Naive thymus-derived CD4-positive, alpha-beta T cell (primary cell): ENCODE results near the gene TDRD7. TPM values are rescaled to one million over a fixed set of nuclear protein-coding genes. Genes with fewer than 3 reads are reported as not detected.
A peak's percentile ranks its signal among the peaks of the same experiment; 100 is the strongest.
"Not testable (repeated sequence)": the region's sequence is repeated elsewhere in the genome, so short reads cannot be mapped to it uniquely, and the experiment has no call there.

ENCODE experiments used
- ATAC-seq: fragments of 150-1000 bp; cut with Tn5 transposase; 2 replicates; pipeline ENCODE4 v1.10.0; 2021; ENCODE audit warnings: mild to moderate bottlenecking, moderate library complexity
- CTCF ChIA-PET: fragments of 350-600 bp; sonication (Branson Sonifier 250); formaldehyde crosslinking; loops from one replicate; lab custom pipeline; 2021; ENCODE audit warnings: antibody characterized with exemption; lab: Charles Lee
- POLR2A ChIA-PET: fragments of 350-600 bp; sonication (Branson Sonifier 250); formaldehyde crosslinking; loops from one replicate; lab custom pipeline; 2021; ENCODE audit warnings: antibody characterized with exemption, inconsistent platforms; lab: Charles Lee
- DNase-seq, 9 donors: peaks; one replicate each; pipeline versions ENCODE4 v3.0.0 to v3.0.0-alpha.2; 2020 to 2022; ENCODE audit warnings: mixed read lengths in 1 of 9
- H3K27ac ChIP-seq: one replicate; pipeline ENCODE4 v1.7.0; 2013; ENCODE audit warnings: mild to moderate bottlenecking, low read depth, low read length, moderate library complexity
- H3K27me3 ChIP-seq, 2 donors: one replicate each; pipeline ENCODE4 v1.7.0; 2013; ENCODE audit warnings: low read length in 2 of 2, mild to moderate bottlenecking in 2 of 2, moderate library complexity in 2 of 2; ENCODE audit not compliant: control insufficient read depth in 2 of 2, insufficient read depth in 2 of 2
- H3K36me3 ChIP-seq, 3 experiments: 1 replicate in 2 of 3; 2 replicates in 1 of 3; pipeline ENCODE4 v1.7.0; 2013; ENCODE audit warnings: low read length in 3 of 3, mild to moderate bottlenecking in 3 of 3, moderate library complexity in 1 of 3; ENCODE audit not compliant: insufficient read depth in 3 of 3, control insufficient read depth in 2 of 3
- H3K4me1 ChIP-seq, 2 donors: one replicate each; pipeline ENCODE4 v1.7.0; 2013; ENCODE audit warnings: low read length in 2 of 2, mild to moderate bottlenecking in 2 of 2, moderate library complexity in 1 of 2; ENCODE audit not compliant: control insufficient read depth in 2 of 2, insufficient read depth in 2 of 2
- H3K4me3 ChIP-seq: 2 replicates; pipeline ENCODE4 v1.7.0; 2013; ENCODE audit warnings: mild to moderate bottlenecking, low read length
- H3K9me3 ChIP-seq, 3 experiments: 1 replicate in 2 of 3; 2 replicates in 1 of 3; pipeline ENCODE4 v1.7.0; 2013; ENCODE audit warnings: low read length in 3 of 3; ENCODE audit not compliant: control insufficient read depth in 2 of 3
- H3K27ac Mint-ChIP-seq, 9 donors: one replicate each; pipeline ENCODE4 v1.8.0; 2020 to 2022; ENCODE audit warnings: mixed read lengths in 9 of 9, mild to moderate bottlenecking in 8 of 9, moderate library complexity in 5 of 9, inconsistent platforms in 2 of 9
- H3K27me3 Mint-ChIP-seq, 5 donors: one replicate each; pipeline ENCODE4 v1.8.0; 2021 to 2022; ENCODE audit warnings: mixed read lengths in 5 of 5, mild to moderate bottlenecking in 1 of 5
- H3K36me3 Mint-ChIP-seq, 5 donors: one replicate each; pipeline ENCODE4 v1.8.0; 2020 to 2022; ENCODE audit warnings: mixed read lengths in 5 of 5, mild to moderate bottlenecking in 3 of 5, inconsistent platforms in 1 of 5
- H3K4me1 Mint-ChIP-seq, 7 donors: one replicate each; pipeline ENCODE4 v1.8.0; 2020 to 2022; ENCODE audit warnings: mixed read lengths in 7 of 7, mild to moderate bottlenecking in 3 of 7, inconsistent platforms in 1 of 7
- H3K4me3 Mint-ChIP-seq, 10 donors: one replicate each; pipeline ENCODE4 v1.8.0; 2020 to 2022; ENCODE audit warnings: mild to moderate bottlenecking in 10 of 10, mixed read lengths in 10 of 10, moderate library complexity in 6 of 10, inconsistent platforms in 2 of 10
- H3K9me3 Mint-ChIP-seq, 11 donors: one replicate each; pipeline ENCODE4 v1.8.0; 2020 to 2022; ENCODE audit warnings: mixed read lengths in 11 of 11, mild to moderate bottlenecking in 4 of 11, inconsistent platforms in 1 of 11, moderate library complexity in 1 of 11
- intact Hi-C, 2 donors: fragments of 100-400 bp; cut with micrococcal nuclease; formaldehyde crosslinking; loops; one replicate each; pipeline ENCODE4 v1.15.1; 2023
- polyA plus RNA-seq, 2 donors: library from polyadenylated mRNA; unstranded; fragments of 300-500 nt; fragmentation: Illumina TruSeq; gene quantifications; one replicate each; pipeline ENCODE4 v1.2.3, GENCODE V29; 2021
- total RNA-seq, 6 experiments: library from RNA in 5 of 6; stranded (reverse) in 5 of 6; gene quantifications; 1 replicate in 5 of 6; 2 replicates in 1 of 6; pipeline ENCODE4 v1.2.3 and lab custom pipeline; 2021 to 2026

Gene TDRD7
- total and polyA plus RNA-seq, 7 experiments from 2014 or later = 2.2 to 15.0 (median 9.0) TPM

DNA sequence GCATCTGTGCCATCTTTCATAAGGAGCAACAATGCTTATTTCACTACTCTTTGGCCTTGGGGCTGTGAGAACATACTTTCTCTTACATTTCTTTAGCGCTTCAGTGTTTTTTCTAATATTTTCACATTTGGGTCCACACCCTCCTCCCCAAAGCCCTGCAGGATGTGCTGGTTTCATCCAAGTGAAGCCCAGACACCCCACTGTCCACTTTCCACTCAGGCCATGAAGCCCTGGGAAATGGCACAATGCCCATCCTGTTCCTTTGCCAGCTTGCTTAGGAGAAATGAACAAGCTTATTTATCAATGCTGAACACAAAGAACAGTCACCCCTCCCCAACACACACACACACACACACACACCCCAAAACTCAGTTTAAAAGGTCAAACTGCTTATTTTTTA, 72.2 kb downstream of the TDRD7 start:
- Mint-ChIP-seq H3K4me1 (peaks cover 0 to 5% (median 0%) of the 10 kb centered on the region in 7 donors), H3K27ac (no peak overlapping the region), H3K4me3 (no peak overlapping the region), H3K27me3 (no peaks in the 10 kb centered on the region), H3K9me3 (peaks cover 0 to 30% (median 10%) of the 10 kb centered on the region in 11 donors), H3K36me3 (peaks cover 36 to 92% (median 90%) of the 10 kb centered on the region in 5 donors)
- ChIA-PET POLR2A (no interaction called here), CTCF (no interaction called here)
- no peaks in the 10 kb centered on the region for H3K27me3 ChIP-seq
- peaks cover 0 to 67% (median 4%) of the 10 kb centered on the region in 3 experiments for H3K36me3 ChIP-seq
- intact Hi-C loops = no loop called here
- no peak overlapping the region for H3K4me3 ChIP-seq
- H3K27ac ChIP-seq = no peak overlapping the region
- peaks cover 0 to 8% (median 0%) of the 10 kb centered on the region in 3 experiments for H3K9me3 ChIP-seq
- DNase-seq (no peak), ATAC-seq (no peak)
- no peaks in the 10 kb centered on the region for H3K4me1 ChIP-seq

DNA sequence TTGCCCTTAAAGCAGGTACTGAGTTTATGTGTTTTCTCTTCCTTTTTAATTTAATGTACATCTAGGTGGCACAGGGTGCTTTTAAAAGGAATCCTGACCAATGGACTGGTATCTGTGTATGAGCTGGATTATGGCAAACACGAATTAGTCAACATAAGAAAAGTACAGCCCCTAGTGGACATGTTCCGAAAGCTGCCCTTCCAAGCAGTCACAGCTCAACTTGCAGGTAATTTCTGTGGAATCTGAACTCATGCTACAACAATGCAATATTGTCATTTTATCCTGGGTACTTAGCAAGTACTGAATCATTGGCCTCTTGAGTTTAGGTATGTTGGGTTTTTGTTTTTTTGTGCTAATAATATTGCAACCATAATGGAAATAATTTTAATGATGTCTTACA, 75.2 kb downstream of the TDRD7 start:
- CTCF ChIA-PET = no interaction called here

DNA sequence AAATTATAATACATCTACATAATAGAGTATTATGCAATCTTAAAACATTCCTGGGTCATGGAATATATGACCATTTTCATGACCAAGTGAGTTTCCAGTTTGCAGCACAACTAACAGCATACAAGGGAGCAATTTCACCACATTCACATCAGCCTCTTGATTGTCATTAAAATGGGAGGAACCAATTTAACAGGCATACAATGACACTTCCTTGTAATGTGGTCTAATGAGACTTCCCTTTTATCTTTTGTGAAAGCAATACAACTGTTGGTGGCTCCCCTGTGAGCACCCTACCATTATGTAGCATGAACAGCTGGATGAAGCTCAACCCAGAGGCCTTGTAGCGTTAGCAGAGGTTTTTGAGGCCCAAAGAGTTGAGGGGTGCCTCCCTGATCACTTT, 76.0 kb downstream of the TDRD7 start:
- CTCF ChIA-PET = no interaction called here
- no peak overlapping the region for H3K4me3 ChIP-seq
- ATAC-seq = peak; percentile 44

More for the DNA sequence above, 75.2 kb downstream of the TDRD7 start:
- Histone ChIP-seq H3K36me3 (peaks cover 0 to 54% (median 2%) of the 10 kb centered on the region in 3 experiments), H3K27ac (no peak overlapping the region), H3K4me3 (no peak overlapping the region), H3K27me3 (no peaks in the 10 kb centered on the region), H3K4me1 (no peaks in the 10 kb centered on the region), H3K9me3 (peaks cover 0 to 8% (median 0%) of the 10 kb centered on the region in 3 experiments)
- Mint-ChIP-seq H3K4me3 (no peak overlapping the region), H3K27ac (no peak overlapping the region), H3K4me1 (peaks cover 0 to 5% (median 0%) of the 10 kb centered on the region in 7 donors), H3K9me3 (peaks cover 0 to 21% (median 10%) of the 10 kb centered on the region in 11 donors), H3K36me3 (peaks cover 40 to 90% (median 87%) of the 10 kb centered on the region in 5 donors), H3K27me3 (no peaks in the 10 kb centered on the region)
- intact Hi-C loops = no loop called here
- DNase-seq (no peak), ATAC-seq (no peak)
- POLR2A ChIA-PET = no interaction called here

DNA sequence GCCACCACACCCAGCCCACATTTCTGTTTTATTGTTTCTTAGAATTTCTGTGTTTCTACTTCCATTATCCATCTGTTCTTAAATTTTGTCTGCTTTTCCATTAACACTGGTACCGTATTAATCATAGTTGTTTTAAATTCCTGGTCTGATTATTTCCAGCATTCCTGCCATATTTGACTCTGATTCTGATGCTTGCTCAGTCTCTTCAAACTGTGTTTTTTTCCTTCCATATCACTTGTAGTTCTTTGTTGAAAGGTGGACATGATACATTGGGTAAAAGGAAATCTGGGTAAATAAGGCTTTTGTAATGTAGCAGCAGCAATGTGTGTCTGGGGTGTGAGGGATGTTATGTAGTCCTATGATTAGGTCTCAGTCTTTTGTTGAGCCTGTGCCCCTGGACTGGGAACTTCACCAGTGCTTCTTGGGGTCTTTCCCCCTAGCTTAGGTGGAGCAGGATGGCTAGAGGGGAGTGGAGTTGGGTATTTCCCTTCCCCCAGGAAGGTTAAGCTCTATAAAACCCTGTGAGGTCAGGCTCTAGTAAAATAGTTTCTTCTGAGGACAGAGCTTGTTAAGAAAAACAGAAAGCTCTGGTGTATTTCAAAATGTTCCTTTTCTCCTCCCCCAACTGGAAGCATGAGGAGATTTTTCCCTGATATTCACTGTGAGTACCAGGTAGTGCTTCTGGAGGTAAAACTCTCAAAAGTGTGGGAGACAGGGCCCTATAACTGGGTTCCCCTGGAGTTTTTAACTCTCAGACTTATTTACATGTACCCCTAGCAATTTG, 79.5 kb downstream of the TDRD7 start:
- peaks cover 41 to 81% (median 72%) of the 10 kb centered on the region in 5 donors for H3K36me3 Mint-ChIP-seq
- Histone ChIP-seq H3K4me3 (no peak overlapping the region), H3K4me1 (no peaks in the 10 kb centered on the region), H3K36me3 (peaks cover 0 to 49% (median 0%) of the 10 kb centered on the region in 3 experiments), H3K27me3 (no peaks in the 10 kb centered on the region), H3K9me3 (peaks cover 0 to 8% (median 0%) of the 10 kb centered on the region in 3 experiments), H3K27ac (no peak overlapping the region)
- POLR2A ChIA-PET = no interaction called here
- peaks cover 0 to 18% (median 9%) of the 10 kb centered on the region in 11 donors for H3K9me3 Mint-ChIP-seq
- DNase-seq = no peak
- H3K27me3 Mint-ChIP-seq = no peaks in the 10 kb centered on the region
- ATAC-seq = no peak
- H3K27ac Mint-ChIP-seq = no peak overlapping the region
- no peak overlapping the region for H3K4me3 Mint-ChIP-seq
- peaks cover 0 to 5% (median 0%) of the 10 kb centered on the region in 7 donors for H3K4me1 Mint-ChIP-seq
- CTCF ChIA-PET = no interaction called here
- intact Hi-C loops = no loop called here

More for the DNA sequence above, 76.0 kb downstream of the TDRD7 start:
- Mint-ChIP-seq H3K27me3 (no peaks in the 10 kb centered on the region), H3K4me1 (peaks cover 0 to 5% (median 0%) of the 10 kb centered on the region in 7 donors), H3K27ac (no peak overlapping the region), H3K9me3 (peaks cover 0 to 18% (median 9%) of the 10 kb centered on the region in 11 donors), H3K4me3 (no peak overlapping the region), H3K36me3 (peaks cover 39 to 89% (median 87%) of the 10 kb centered on the region in 5 donors)
- intact Hi-C loops = no loop called here
- no peak for DNase-seq
- POLR2A ChIA-PET = no interaction called here
- peaks cover 0 to 8% (median 0%) of the 10 kb centered on the region in 3 experiments for H3K9me3 ChIP-seq
- H3K27ac ChIP-seq = no peak overlapping the region
- H3K4me1 ChIP-seq = no peaks in the 10 kb centered on the region
- no peaks in the 10 kb centered on the region for H3K27me3 ChIP-seq
- H3K36me3 ChIP-seq = peaks cover 0 to 54% (median 0%) of the 10 kb centered on the region in 3 experiments

DNA sequence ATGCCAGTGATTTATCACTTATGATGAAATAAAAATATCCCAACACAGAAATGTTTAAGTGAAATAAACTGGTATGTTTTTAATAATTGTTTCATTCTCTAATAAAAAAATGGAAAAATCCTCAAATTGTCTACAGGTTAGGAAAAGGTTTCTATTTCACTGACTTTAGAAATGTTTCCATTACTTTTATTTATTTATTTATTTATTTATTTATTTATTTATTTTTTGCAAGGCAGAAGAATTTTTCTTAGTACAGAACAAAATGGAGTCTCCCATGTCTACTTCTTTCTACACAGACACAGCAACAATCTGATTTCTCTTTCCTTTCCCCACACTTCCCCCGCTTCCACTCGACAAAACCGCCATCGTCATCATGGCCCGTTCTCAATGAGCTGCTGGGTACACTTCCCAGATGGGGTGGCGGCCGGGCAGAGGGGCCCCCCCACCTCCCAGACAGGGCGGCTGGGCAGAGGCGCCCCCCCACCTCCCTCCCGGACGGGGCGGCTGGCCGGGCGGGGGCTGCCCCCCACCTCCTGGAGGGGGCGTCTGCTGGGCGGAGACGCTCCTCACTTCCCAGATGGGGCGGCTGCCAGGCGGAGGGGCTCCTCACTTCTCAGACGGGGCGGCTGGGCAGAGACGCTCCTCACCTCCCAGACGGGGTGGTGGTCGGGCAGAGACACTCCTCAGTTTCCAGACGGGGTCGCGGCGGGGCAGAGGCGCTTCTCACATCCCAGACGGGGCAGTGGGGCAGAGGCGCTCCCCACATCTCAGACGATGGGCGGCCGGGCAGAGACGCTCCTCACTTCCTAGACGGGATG, 85.9 kb downstream of the TDRD7 start:
- H3K4me3 Mint-ChIP-seq, CTCF ChIA-PET: not testable (repeated sequence)

DNA sequence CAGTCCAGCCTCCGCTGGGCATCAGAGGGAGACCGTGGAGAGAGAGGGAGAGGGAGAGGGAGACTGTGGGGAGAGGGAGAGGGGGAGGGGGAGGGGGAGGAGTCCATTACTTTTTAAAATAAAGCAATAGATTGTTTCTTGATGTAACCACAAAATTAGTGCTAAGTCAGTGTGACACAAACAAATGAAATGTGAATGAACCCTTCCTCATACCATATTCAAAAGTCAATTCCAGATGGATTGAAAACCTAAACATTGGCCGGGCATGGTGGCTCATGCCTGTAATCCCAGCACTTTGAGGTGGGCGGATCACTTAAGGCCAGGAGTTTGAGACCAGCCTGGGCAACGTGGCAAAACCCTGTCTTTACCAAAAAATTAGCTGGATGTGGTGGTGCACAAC, 87.0 kb downstream of the TDRD7 start:
- H3K27ac ChIP-seq, intact Hi-C loops, POLR2A ChIA-PET, H3K27me3 ChIP-seq, H3K4me3 Mint-ChIP-seq, H3K9me3 ChIP-seq, ATAC-seq, H3K4me3 ChIP-seq, H3K4me1 ChIP-seq, CTCF ChIA-PET, H3K27ac Mint-ChIP-seq, DNase-seq: not testable (repeated sequence)
- peaks cover 0 to 12% (median 0%) of the 10 kb centered on the region in 3 experiments for H3K36me3 ChIP-seq
- H3K27me3 Mint-ChIP-seq = peaks cover 33 to 43% (median 34%) of the 10 kb centered on the region in 5 donors
- H3K9me3 Mint-ChIP-seq = peaks cover 0 to 11% (median 6%) of the 10 kb centered on the region in 11 donors
- H3K36me3 Mint-ChIP-seq = peaks cover 12 to 25% (median 19%) of the 10 kb centered on the region in 5 donors
- peaks cover 6 to 26% (median 16%) of the 10 kb centered on the region in 7 donors for H3K4me1 Mint-ChIP-seq

More for the DNA sequence above, 85.9 kb downstream of the TDRD7 start:
- POLR2A ChIA-PET, H3K27ac Mint-ChIP-seq, H3K27me3 ChIP-seq, H3K9me3 ChIP-seq, H3K4me3 ChIP-seq, H3K4me1 ChIP-seq, ATAC-seq, intact Hi-C loops, H3K27ac ChIP-seq, DNase-seq: not testable (repeated sequence)
- peaks cover 22 to 33% (median 23%) of the 10 kb centered on the region in 5 donors for H3K27me3 Mint-ChIP-seq
- peaks cover 14 to 31% (median 23%) of the 10 kb centered on the region in 5 donors for H3K36me3 Mint-ChIP-seq
- peaks cover 0 to 11% (median 6%) of the 10 kb centered on the region in 11 donors for H3K9me3 Mint-ChIP-seq
- peaks cover 0 to 19% (median 8%) of the 10 kb centered on the region in 7 donors for H3K4me1 Mint-ChIP-seq
- H3K36me3 ChIP-seq = peaks cover 0 to 15% (median 0%) of the 10 kb centered on the region in 3 experiments
